NOMO-1 treated with DMSO at 0.1 percent for 48 hours (cell line): Measurements from ENCODE around the gene TMEM131L.

ENCODE experiments used
- DNase-seq: peaks from one replicate; lab custom pipeline; 2025; ENCODE audit not compliant: unreplicated experiment; lab: John Stamatoyannopoulos, UW

The TMEM131L gene

GRCh38 chr4:153610623-153611376 lies 144.6 kb downstream of the TMEM131L start:
- no peak for DNase-seq

- no peak for DNase-seq
Measured at GRCh38 chr4:153611679-153612078, 145.5 kb downstream of the TMEM131L start.

GRCh38 chr4:153612878-153613277 lies 146.7 kb downstream of the TMEM131L start:
- DNase-seq, result no peak

- no peak for DNase-seq
Measured at GRCh38 chr4:153616006-153616555, 149.9 kb downstream of the TMEM131L start.

GRCh38 chr4:153618833-153619232 lies 152.7 kb downstream of the TMEM131L start:
- DNase-seq, result no peak

GRCh38 chr4:153619811-153620210 lies 153.7 kb downstream of the TMEM131L start:
- DNase-seq, result no peak

- DNase-seq, result peak; percentile 22
Measured at GRCh38 chr4:153620352-153620751, 154.2 kb downstream of the TMEM131L start.

- DNase-seq, result no peak
Measured at GRCh38 chr4:153622093-153622492, 155.9 kb downstream of the TMEM131L start.

GRCh38 chr4:153622778-153623240 lies 156.6 kb downstream of the TMEM131L start:
- peak; percentile 60 for DNase-seq

- DNase-seq, result peak; percentile 41
Measured at GRCh38 chr4:153623491-153623890, 157.3 kb downstream of the TMEM131L start.

GRCh38 chr4:153628796-153629315 lies 162.7 kb downstream of the TMEM131L start:
- no peak for DNase-seq

- DNase-seq, result no peak
Measured at GRCh38 chr4:153629776-153630175, 163.6 kb downstream of the TMEM131L start.

GRCh38 chr4:153634738-153635353 lies 168.7 kb downstream of the TMEM131L start:
- peak; percentile 42 for DNase-seq

GRCh38 chr4:153635846-153636245 lies 169.7 kb downstream of the TMEM131L start:
- DNase-seq, result no peak

GRCh38 chr4:153637201-153637600 lies 171.0 kb downstream of the TMEM131L start:
- no peak for DNase-seq

- DNase-seq, result no peak
Measured at GRCh38 chr4:153638011-153638410, 171.9 kb downstream of the TMEM131L start.

- DNase-seq, result no peak
Measured at GRCh38 chr4:153638999-153639398, 172.8 kb downstream of the TMEM131L start.

- no peak for DNase-seq
Measured at GRCh38 chr4:153639833-153640802, 174.0 kb downstream of the TMEM131L start.

- no peak for DNase-seq
Measured at GRCh38 chr4:153641532-153641931, 175.4 kb downstream of the TMEM131L start.
